ENCODE measurements around the gene TAF1D.

DNA sequence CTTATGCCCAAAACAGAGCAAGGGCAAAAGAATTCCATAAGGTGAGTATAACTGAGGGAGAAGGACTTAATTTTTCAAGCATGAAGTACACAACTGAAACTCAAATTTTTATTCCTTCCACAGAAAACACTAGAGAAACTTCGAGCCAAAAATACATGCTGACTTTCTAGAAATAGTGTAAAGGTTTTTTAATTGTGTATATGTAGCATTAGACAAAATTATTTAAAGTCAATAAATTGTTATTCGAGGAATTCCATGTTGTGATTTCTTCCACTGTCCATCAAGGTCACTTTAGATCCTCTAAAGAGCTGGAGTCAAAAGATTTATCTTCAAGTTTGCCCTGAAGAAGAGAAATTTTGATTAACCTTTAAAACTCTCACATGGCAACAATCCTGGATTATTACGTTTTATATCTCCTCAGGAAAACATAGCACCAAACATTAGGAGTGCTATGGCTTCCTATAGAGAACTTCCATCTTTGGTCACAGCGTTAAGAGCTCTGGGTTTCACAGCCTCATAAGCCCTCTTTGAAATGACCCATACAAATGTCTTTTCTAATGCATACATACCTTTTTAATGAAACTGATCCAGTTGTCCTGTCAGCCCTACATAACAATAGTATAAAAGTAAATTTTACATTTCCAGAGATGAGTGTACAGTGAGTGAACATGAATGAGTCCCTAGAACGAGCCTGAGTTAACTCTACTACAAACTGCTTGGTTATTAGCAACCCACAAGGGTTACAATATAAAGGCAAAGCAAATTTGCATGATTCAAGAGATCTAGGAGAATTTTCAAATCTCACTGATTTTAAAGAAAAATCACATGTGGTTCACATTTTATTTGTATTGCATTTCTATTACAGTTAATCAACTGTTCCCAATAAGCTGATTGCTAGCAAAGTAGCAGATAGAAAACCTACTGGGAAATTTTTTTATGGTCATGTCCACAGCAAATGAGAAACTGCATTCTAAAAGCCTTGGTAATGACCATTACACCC, 10.9 kb downstream of the TAF1D start:
- TF ChIP-seq, protein P1, sequence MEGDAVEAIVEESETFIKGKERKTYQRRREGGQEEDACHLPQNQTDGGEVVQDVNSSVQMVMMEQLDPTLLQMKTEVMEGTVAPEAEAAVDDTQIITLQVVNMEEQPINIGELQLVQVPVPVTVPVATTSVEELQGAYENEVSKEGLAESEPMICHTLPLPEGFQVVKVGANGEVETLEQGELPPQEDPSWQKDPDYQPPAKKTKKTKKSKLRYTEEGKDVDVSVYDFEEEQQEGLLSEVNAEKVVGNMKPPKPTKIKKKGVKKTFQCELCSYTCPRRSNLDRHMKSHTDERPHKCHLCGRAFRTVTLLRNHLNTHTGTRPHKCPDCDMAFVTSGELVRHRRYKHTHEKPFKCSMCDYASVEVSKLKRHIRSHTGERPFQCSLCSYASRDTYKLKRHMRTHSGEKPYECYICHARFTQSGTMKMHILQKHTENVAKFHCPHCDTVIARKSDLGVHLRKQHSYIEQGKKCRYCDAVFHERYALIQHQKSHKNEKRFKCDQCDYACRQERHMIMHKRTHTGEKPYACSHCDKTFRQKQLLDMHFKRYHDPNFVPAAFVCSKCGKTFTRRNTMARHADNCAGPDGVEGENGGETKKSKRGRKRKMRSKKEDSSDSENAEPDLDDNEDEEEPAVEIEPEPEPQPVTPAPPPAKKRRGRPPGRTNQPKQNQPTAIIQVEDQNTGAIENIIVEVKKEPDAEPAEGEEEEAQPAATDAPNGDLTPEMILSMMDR (IDR thresholded peaks at IDR 0.05; ENCODE audit: insufficient read depth, low read length, poor library complexity, severe bottlenecking), result no peak
- no peak for TF ChIP-seq EZH2phosphoT487 (conservative IDR thresholded peaks at IDR 0.05; ENCODE audit: low read length)
